Spleen (tissue), 7 donors: Measurements from ENCODE around the gene IFNGR1.

Source experiments
- POLR2AphosphoS5 ChIP-seq, 3 donors: sonication (generic); formaldehyde crosslinking; IDR thresholded peaks; one replicate each; pipeline ENCODE4 v1.5.1; 2017; ENCODE audit warnings: antibody characterized with exemption in 3 of 3
- TF ChIP-seq, protein P1 (sequence below), 11 experiments: fragments of 200-600 bp in 7 of 11; fragments of 450-650 bp in 4 of 11; sonication (generic) in 4 of 11; IDR thresholded peaks in 8 of 11; conservative IDR thresholded peaks in 3 of 11; 1 replicate in 7 of 11; 2 replicates in 4 of 11; pipeline versions ENCODE4 v1.4.0 to v1.8.0; 2016 to 2021; ENCODE audit warnings: antibody characterized with exemption in 11 of 11, inconsistent platforms in 4 of 11, mild to moderate bottlenecking in 1 of 11
- donor health status: DM: no; HTN: no; CAD: no; lungs with moderate emphysema.
- donor health status: DM: no; HTN: no; CAD: no.
- donor health status: DM: no; HTN: no; CAD: no.

DNA sequence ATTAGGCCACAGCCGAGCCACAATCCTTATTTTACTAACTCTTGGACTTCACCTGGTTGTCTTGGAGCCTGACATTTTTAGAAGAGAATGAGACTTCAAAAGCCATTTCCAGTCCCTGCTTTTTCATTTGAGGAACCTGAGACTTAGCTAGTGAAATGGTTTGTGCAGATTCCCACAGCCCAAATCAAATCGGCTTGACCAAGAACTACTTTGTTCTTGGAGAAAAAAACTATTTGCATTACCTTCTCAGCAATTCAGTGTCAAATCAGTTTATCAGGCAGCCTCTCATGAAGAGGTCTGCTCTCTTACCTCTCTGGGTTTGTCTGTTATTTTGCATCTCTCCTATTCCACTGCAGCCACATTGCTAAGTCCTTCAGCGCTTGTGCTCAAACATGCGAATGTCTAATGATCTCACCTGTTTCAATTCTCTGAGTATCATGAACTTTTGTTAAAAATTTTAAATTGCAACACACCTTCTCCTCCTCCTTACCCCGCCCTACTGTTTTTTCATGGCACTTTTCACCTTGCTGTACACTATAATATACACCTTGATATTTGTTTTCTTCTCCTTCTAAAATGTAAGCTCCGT, 573 bp upstream of the IFNGR1 start:
- no peak for TF ChIP-seq POLR2AphosphoS5 (IDR thresholded peaks at IDR 0.05)
- TF ChIP-seq, protein P1, sequence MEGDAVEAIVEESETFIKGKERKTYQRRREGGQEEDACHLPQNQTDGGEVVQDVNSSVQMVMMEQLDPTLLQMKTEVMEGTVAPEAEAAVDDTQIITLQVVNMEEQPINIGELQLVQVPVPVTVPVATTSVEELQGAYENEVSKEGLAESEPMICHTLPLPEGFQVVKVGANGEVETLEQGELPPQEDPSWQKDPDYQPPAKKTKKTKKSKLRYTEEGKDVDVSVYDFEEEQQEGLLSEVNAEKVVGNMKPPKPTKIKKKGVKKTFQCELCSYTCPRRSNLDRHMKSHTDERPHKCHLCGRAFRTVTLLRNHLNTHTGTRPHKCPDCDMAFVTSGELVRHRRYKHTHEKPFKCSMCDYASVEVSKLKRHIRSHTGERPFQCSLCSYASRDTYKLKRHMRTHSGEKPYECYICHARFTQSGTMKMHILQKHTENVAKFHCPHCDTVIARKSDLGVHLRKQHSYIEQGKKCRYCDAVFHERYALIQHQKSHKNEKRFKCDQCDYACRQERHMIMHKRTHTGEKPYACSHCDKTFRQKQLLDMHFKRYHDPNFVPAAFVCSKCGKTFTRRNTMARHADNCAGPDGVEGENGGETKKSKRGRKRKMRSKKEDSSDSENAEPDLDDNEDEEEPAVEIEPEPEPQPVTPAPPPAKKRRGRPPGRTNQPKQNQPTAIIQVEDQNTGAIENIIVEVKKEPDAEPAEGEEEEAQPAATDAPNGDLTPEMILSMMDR (IDR thresholded peaks at IDR 0.05 in 8 of 11, conservative IDR thresholded peaks at IDR 0.05 in 3 of 11): no peak
